Heart right ventricle (tissue), 16 donors: ENCODE data around the gene COLEC12. TPM values are rescaled to one million over a fixed set of nuclear protein-coding genes. Genes with fewer than 3 reads are reported as not detected.

Experiments used
- ATAC-seq, 8 donors: fragments of 200-7000 bp; cut with Tn5 transposase; one replicate each; pipeline ENCODE4 v1.9.1; 2020; ENCODE audit warnings: mild to moderate bottlenecking in 8 of 8, moderate library complexity in 8 of 8, moderate number of reproducible peaks in 1 of 8
- DNase-seq, 2 donors: peaks; one replicate each; pipeline ENCODE4 v3.0.0-alpha.2; 2020
- H3K27ac ChIP-seq, 10 donors: fragments of 200-600 bp; sonication (generic) in 2 of 10; one replicate each; pipeline versions ENCODE4 v1.5.0 to v1.8.0; 2020 to 2022; ENCODE audit warnings: mild to moderate bottlenecking in 3 of 10
- H3K27me3 ChIP-seq, 7 donors: fragments of 200-600 bp; one replicate each; pipeline ENCODE4 v1.8.0; 2021 to 2022; ENCODE audit warnings: mild to moderate bottlenecking in 2 of 7
- H3K36me3 ChIP-seq, 9 donors: fragments of 200-600 bp; sonication (generic) in 1 of 9; one replicate each; pipeline versions ENCODE4 v1.5.0 to v1.8.0; 2020 to 2022; ENCODE audit warnings: mild to moderate bottlenecking in 2 of 9
- H3K4me1 ChIP-seq, 9 donors: fragments of 200-600 bp; sonication (generic) in 1 of 9; one replicate each; pipeline versions ENCODE4 v1.5.0 to v1.8.0; 2020 to 2022; ENCODE audit warnings: mild to moderate bottlenecking in 4 of 9
- H3K4me3 ChIP-seq, 10 donors: fragments of 200-600 bp; sonication (generic) in 2 of 10; one replicate each; pipeline versions ENCODE4 v1.5.0 to v1.8.0; 2020 to 2022; ENCODE audit warnings: mild to moderate bottlenecking in 7 of 10, moderate library complexity in 2 of 10
- H3K9me3 ChIP-seq, 11 donors: fragments of 200-600 bp in 10 of 11; sonication (generic) in 2 of 11; one replicate each; pipeline versions ENCODE4 v1.5.0 to v1.8.0; 2013 to 2022; ENCODE audit warnings: mild to moderate bottlenecking in 2 of 11, control low read depth in 1 of 11, moderate library complexity in 1 of 11
- CTCF ChIP-seq, 9 donors: fragments of 200-600 bp; sonication (generic) in 2 of 9; IDR thresholded peaks; one replicate each; pipeline versions ENCODE4 v1.5.0 to v1.8.0; 2021 to 2022; ENCODE audit warnings: antibody characterized with exemption in 9 of 9, mild to moderate bottlenecking in 5 of 9, moderate library complexity in 1 of 9
- WGBS, 2 donors: extraction: QIAGEN DNeasy Blood & Tissue Kit; methylation state at CpG; one replicate each; pipeline ENCODE4 v1.1.7; 2013; ENCODE audit warnings: inconsistent platforms in 1 of 2; 5-methylcytosine and 5-hydroxymethylcytosine counted together
- intact Hi-C, 10 donors: fragments of 100-400 bp; cut with DNase I; formaldehyde crosslinking; loops; one replicate each; pipeline versions ENCODE4 v1.11.1 to v1.14.2; 2022
- polyA plus RNA-seq, 2 donors: library from polyadenylated mRNA; stranded (reverse); fragments of 200-250 nt; gene quantifications; one replicate each; pipeline ENCODE4 v1.2.3, GENCODE V29; 2013
- total RNA-seq, 10 donors: library from RNA; stranded (reverse); fragmentation: NEBNext Ultra II Directional in 3 of 10; extraction: Animal tissue kit (Norgen Biotek cat#: 25700) in 3 of 10; gene quantifications; one replicate each; pipeline versions ENCODE4 v1.2.1 to v1.2.4, GENCODE V29; 2021 to 2023
- donor health status: Arrhythmogenic right ventricular cardiomyopathy.
- donor health status: ischemic (EF 13 %, LVEDD 7.1; RV severe dilation, severe dysfunction).
- donor health status: healthy with polysubstance abuse.
- donor health status: DM: no; HTN: yes; CAD: no.
- donor health status: DM: no; HTN: no; CAD: no.
- donor health status: ischemic (EF 25% LVEDD 6.9; RV normal size, moderate dysfunction).
- donor health status: ischemic (EF 25% LVEDD 5.7; RV mildly dilated, moderate dysfunction).
- donor health status: healthy.
- donor health status: DM: yes; HTN: yes; CAD: no.
- donor health status: Ischemic cardiomyopathy.
- donor health status: ischemic (EF 35%, LVEDD 5.7; RV mildly dilated, moderate dysfunction).
- donor health status: nonischemic (EF 11% LVEDD 7.7; RV severe dilation, severe dysfunction).
- donor health status: DM: yes; HTN: yes; CAD: no.
- donor health status: PGD.
- donor health status: ischemic (EF 29% LVEDD 5.4; RV normal size, mild dysfunction).
- donor health status: nonischemic (EF 23%, LVEDD 6.1; RV moderate dilation, normal function).

Gene COLEC12
- total and polyA plus RNA-seq, 12 donors: 2.8 to 15.4 (median 6.2) TPM

GRCh38 chr18:448116-448790, 52.2 kb downstream of the COLEC12 start:
- H3K4me1 ChIP-seq: peaks cover 0 to 27% (median 11%) of the 10 kb centered on the region in 9 donors
- peaks cover 0 to 29% (median 16%) of the 10 kb centered on the region in 11 donors for H3K9me3 ChIP-seq
- H3K27me3 ChIP-seq: no peaks in the 10 kb centered on the region
- H3K4me3 ChIP-seq: no peak overlapping the region
- TF ChIP-seq CTCF (IDR thresholded peaks at IDR 0.05): no peak
- DNase-seq (no peak), ATAC-seq (no peak)
- WGBS, 2 donors: 60 to 62% methylated on average over 5 of the region's 5 CpGs
- H3K27ac ChIP-seq: peak overlapping the region in 4 of 10 donors; percentile 1 to 60 (median 18)
- H3K36me3 ChIP-seq: no peaks in the 10 kb centered on the region
- intact Hi-C loops: no loop called here

GRCh38 chr18:446941-447560, 53.5 kb downstream of the COLEC12 start:
- no peak for DNase-seq
- peaks cover 0 to 16% (median 11%) of the 10 kb centered on the region in 9 donors for H3K4me1 ChIP-seq
- TF ChIP-seq CTCF (IDR thresholded peaks at IDR 0.05): no peak
- no peaks in the 10 kb centered on the region for H3K27me3 ChIP-seq
- no peaks in the 10 kb centered on the region for H3K36me3 ChIP-seq
- H3K27ac ChIP-seq: peak overlapping the region in 2 of 10 donors; percentile 24 to 60
- ATAC-seq: peak in 6 of 8 donors; percentile 46 to 70 (median 58)
- intact Hi-C loops: no loop called here
- 48 to 51% methylated on average over 5 of the region's 5 CpGs for WGBS, 2 donors
- H3K4me3 ChIP-seq: no peak overlapping the region
- H3K9me3 ChIP-seq: peaks cover 0 to 20% (median 10%) of the 10 kb centered on the region in 11 donors

GRCh38 chr18:445055-445454, 55.4 kb downstream of the COLEC12 start:
- intact Hi-C loops: no loop called here
- Histone ChIP-seq H3K36me3 (no peaks in the 10 kb centered on the region), H3K4me3 (no peak overlapping the region), H3K9me3 (no peaks in the 10 kb centered on the region), H3K4me1 (peaks cover 0 to 16% (median 11%) of the 10 kb centered on the region in 9 donors), H3K27me3 (no peaks in the 10 kb centered on the region), H3K27ac (no peak overlapping the region)
- DNase-seq: no peak
- no peak for ATAC-seq
- WGBS, 2 donors: 68 to 72% methylated on average over 3 of the region's 3 CpGs
- no peak for TF ChIP-seq CTCF (IDR thresholded peaks at IDR 0.05)

- TF ChIP-seq CTCF (IDR thresholded peaks at IDR 0.05): no peak
- H3K4me1 ChIP-seq: peaks cover 0 to 11% (median under 1%) of the 10 kb centered on the region in 9 donors
- no peaks in the 10 kb centered on the region for H3K9me3 ChIP-seq
- H3K27ac ChIP-seq: no peak overlapping the region
- H3K27me3 ChIP-seq: no peaks in the 10 kb centered on the region
- no peak for DNase-seq
- intact Hi-C loops: no loop called here
- no peak for ATAC-seq
- H3K36me3 ChIP-seq: no peaks in the 10 kb centered on the region
- 90 to 91% methylated on average over 2 of the region's 2 CpGs for WGBS, 2 donors
- H3K4me3 ChIP-seq: no peak overlapping the region
Measured at GRCh38 chr18:438571-438970, 61.9 kb downstream of the COLEC12 start.
